Femur (tissue), 1 donor: Measurements from ENCODE around the gene SCRT2.

Source experiments
- DNase-seq: peaks from one replicate; pipeline ENCODE4 v3.0.0-alpha.2; 2017

Gene SCRT2

DNA sequence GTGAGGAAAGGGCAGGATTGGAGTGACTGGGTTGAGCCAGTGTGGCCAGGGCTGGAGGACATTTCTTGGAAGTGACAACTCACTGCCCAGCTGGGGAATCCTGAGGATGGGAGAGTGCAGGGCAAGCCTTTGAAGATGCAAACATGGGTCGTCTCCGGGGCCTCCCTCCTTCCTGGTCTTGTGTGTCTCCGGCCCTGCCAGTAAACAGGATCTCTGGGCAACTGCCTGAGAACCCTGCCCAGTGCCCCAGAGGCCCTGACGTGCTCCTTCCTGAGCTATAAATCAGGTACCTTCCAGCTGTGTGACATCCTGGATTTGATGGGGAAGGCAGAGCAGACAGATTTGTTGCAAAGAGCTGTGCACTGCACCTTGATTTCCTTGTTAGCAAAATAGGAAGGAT lies 52.6 kb downstream of the SCRT2 start:
- DNase-seq, result no peak

DNA sequence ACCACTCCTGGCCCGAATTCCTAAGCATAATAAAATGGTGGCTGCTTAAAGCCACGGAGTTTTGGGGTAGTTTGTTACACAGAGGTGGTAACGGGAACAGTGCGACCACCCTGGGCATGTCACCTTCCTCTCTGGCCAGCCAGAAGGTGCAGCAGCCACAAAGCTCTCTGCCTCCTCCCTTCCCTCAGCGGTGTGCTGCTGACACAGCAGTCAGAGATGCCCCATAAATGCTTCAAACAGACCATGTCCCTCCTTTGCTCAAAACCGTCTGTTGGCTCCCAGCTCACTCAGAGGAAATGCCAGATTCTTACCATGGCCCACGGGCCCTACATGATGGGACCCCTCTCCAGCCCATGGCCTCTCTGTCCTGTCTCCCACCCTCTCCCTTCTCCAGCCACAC lies 53.4 kb downstream of the SCRT2 start:
- DNase-seq, result no peak

DNA sequence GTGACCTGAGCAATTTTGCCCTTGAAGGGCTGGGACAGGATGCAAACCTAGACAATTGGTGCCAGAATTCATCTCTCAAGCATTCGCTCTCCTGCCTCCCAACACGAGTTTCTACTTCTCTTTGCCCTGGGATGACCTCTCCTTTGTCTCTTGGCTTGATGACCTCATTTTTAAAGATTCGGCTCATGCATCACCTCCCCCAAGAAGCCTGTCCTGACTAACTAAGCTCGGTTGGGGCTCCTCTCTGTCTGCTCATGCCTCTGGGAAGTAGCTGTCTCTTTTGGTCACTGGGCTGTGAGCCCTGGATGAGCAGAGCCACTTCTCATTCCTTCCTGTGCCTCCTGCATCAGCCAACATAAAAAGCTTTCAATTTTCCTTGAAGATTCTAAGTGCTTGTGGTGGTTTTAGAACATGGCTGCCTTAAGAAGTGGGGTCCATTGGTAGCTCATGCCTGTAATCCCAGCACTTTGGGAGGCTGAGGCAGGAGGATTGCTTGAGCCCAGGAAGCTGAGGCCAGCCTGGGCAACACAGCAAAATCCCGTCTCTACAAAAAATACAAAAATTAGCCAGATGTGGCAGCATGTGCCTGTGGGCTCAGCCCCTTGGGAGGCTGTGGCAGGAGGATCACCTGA lies 54.4 kb downstream of the SCRT2 start:
- DNase-seq, result no peak

DNA sequence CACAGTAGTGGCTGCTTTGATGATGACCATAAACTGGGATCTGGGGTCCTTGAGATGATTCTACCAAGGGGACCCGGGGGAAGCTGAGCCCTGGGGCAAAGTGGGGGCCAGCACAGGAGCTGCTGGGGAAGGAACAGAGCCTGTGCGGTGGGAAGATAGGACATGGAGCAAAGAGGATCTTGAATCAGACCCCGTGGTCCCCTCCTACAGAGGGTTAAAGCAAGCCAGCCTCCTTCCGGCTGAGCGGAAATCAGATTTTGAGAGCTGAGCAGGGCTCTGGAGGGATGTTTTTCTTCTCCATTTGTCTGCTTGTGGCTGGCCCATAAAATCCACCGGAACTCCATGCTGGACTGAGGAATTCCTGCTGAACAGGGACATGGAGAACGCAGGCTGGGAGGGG lies 55.4 kb downstream of the SCRT2 start:
- DNase-seq, result no peak

DNA sequence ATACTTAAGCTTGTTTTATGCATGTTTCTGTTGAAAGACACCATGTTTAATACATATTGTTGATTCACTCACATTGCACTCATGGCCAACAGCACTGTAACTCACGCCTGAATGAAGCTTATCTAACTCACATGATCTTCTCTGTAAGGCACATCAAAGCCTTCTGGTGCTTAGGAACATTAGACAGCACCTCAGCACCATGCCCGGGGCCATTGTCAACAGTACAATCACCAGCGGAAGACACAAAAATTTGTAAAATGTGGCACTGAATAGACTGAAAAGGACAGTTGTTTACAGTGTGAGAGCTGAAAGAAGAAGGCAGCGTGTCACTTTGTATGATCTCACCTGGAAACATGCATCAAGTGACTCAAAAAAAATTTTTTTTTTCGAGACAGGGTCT lies 56.6 kb downstream of the SCRT2 start:
- no peak for DNase-seq

DNA sequence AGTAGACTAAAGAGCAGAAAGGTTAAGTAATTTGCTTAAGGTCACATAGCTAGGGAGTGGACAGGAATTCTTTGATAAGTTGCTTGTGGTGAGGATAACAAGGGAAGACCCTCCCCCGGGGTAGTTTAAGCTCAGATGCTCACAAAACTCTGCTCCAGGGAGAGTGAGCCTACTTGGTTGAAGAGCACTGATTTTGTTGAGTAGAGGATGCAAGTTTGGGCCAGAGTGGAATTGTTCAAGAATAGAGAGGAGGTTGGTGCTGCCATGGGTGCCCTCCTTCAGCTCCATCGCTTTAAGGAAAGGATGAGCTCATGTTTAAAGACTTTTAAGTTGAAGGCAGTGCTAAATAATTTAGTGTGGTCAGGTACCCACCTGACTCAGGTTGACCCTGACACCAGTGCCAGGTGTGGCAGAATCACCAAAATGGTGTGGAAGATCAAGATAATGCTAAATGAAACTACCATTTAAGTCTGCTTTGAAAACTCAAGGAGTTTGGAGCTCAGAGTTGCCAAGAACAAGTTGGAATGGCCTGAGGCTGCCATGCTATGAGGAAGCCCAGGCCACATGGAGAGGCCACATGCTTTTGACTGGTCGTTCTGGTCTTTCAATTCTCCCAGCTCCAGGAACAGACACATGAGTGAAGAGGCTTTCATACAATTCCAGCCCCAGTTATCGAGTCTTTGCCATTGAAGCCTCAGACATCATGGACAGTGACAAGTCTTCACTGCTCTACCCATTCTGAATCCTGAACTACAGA lies 57.5 kb downstream of the SCRT2 start:
- no peak for DNase-seq

DNA sequence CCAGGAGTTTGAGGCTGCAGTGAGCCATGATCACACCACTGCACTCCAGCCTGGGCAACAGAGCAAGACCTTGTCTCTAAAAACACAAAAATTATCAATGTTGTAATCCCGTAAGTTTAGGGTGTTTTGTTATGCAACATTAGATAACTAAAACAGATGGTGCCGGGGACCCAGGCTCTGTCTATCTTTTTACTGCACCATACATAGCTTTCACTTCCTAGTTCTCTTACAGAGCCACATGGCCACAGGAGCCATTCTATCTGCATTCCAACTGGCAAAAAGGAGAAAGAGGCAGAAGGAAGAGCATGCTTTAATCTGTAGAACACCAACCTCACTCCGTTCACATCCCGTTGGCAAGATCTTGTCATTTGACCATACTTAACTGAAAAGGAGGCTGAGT lies 60.1 kb downstream of the SCRT2 start:
- DNase-seq, result no peak

DNA sequence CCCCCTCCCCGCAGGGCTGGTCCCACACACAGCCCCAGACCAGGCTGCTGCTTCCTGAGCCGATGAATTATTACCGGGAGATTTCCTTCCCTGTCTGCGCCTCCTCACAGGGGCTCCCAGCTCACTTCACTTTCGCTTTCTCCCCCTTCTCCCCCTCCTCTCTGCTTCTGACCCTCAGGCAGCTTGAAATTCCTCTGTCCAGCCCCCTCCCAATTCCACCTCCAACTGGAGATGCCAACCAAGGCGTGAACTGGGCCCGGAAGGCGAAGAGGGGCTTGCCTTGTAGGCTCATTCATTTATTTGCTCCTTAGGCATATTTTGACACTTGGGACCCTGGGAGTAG lies 63.8 kb downstream of the SCRT2 start:
- DNase-seq, result no peak
